SKM-1 treated with dmso at 0.1 percent for 144 hours (cell line): ENCODE results near the gene DCDC1.

ENCODE experiments used
- DNase-seq: peaks from one replicate; lab custom pipeline; 2025; ENCODE audit not compliant: unreplicated experiment; lab: John Stamatoyannopoulos, UW

Gene DCDC1

GRCh38 chr11:30919389-30920152 lies 450.0 kb downstream of the DCDC1 start:
- DNase-seq = peak; percentile 82

GRCh38 chr11:30917859-30918478 lies 451.6 kb downstream of the DCDC1 start:
- DNase-seq = peak; percentile 66

- DNase-seq = no peak
Observed at GRCh38 chr11:30917266-30917665, 452.3 kb downstream of the DCDC1 start.

- DNase-seq = no peak
Observed at GRCh38 chr11:30916764-30917163, 452.8 kb downstream of the DCDC1 start.

GRCh38 chr11:30914143-30914762 lies 455.3 kb downstream of the DCDC1 start:
- DNase-seq = peak; percentile 40

- DNase-seq = no peak
Observed at GRCh38 chr11:30911247-30911646, 458.3 kb downstream of the DCDC1 start.

- no peak for DNase-seq
Observed at GRCh38 chr11:30908857-30909256, 460.7 kb downstream of the DCDC1 start.

- DNase-seq = no peak
Observed at GRCh38 chr11:30908272-30908671, 461.3 kb downstream of the DCDC1 start.

GRCh38 chr11:30902929-30903328 lies 466.6 kb downstream of the DCDC1 start:
- no peak for DNase-seq

- no peak for DNase-seq
Observed at GRCh38 chr11:30895046-30895445, 474.5 kb downstream of the DCDC1 start.

- no peak for DNase-seq
Observed at GRCh38 chr11:30893318-30893717, 476.2 kb downstream of the DCDC1 start.

GRCh38 chr11:30889143-30889794 lies 480.3 kb downstream of the DCDC1 start:
- no peak for DNase-seq

GRCh38 chr11:30879322-30880005 lies 490.1 kb downstream of the DCDC1 start:
- DNase-seq = no peak

GRCh38 chr11:30878400-30878799 lies 491.1 kb downstream of the DCDC1 start:
- no peak for DNase-seq

- DNase-seq = no peak
Observed at GRCh38 chr11:30876663-30877396, 492.7 kb downstream of the DCDC1 start.

- no peak for DNase-seq
Observed at GRCh38 chr11:30876228-30876627, 493.3 kb downstream of the DCDC1 start.

- no peak for DNase-seq
Observed at GRCh38 chr11:30875806-30876205, 493.7 kb downstream of the DCDC1 start.

- DNase-seq = no peak
Observed at GRCh38 chr11:30873924-30874610, 495.5 kb downstream of the DCDC1 start.

- DNase-seq = no peak
Observed at GRCh38 chr11:30868626-30869081, 500.9 kb downstream of the DCDC1 start.

- DNase-seq = no peak
Observed at GRCh38 chr11:30863209-30863608, 506.3 kb downstream of the DCDC1 start.
